NOMO-1 (cell line): ENCODE measurements around the gene COL5A1.

Experiments used
- DNase-seq, 2 experiments: peaks; one replicate each; lab custom pipeline; 2025; ENCODE audit not compliant: unreplicated experiment in 2 of 2; lab: John Stamatoyannopoulos, UW

Gene COL5A1

GRCh38 chr9:134864821-134865190, 223.2 kb downstream of the COL5A1 start:
- DNase-seq = no peak

GRCh38 chr9:134867917-134868750, 226.5 kb downstream of the COL5A1 start:
- no peak for DNase-seq

GRCh38 chr9:134868751-134869553, 227.3 kb downstream of the COL5A1 start:
- DNase-seq = no peak

- DNase-seq = no peak
Observed at GRCh38 chr9:134869554-134870300, 228.1 kb downstream of the COL5A1 start.

- no peak for DNase-seq
Observed at GRCh38 chr9:134870301-134870694, 228.7 kb downstream of the COL5A1 start.

GRCh38 chr9:134870746-134871662, 229.4 kb downstream of the COL5A1 start:
- DNase-seq = no peak

GRCh38 chr9:134871697-134872340, 230.2 kb downstream of the COL5A1 start:
- no peak for DNase-seq

- no peak for DNase-seq
Observed at GRCh38 chr9:134872482-134873231, 231.1 kb downstream of the COL5A1 start.

GRCh38 chr9:134875371-134875770, 233.8 kb downstream of the COL5A1 start:
- DNase-seq = peak; percentile 9 to 56

GRCh38 chr9:134877541-134877940, 235.9 kb downstream of the COL5A1 start:
- no peak for DNase-seq

GRCh38 chr9:134879664-134880483, 238.3 kb downstream of the COL5A1 start:
- no peak for DNase-seq

GRCh38 chr9:134880484-134881312, 239.1 kb downstream of the COL5A1 start, which contains the start of gene FCN2:
FCN2 (plus strand) TSS chr9:134880810; CDS start chr9:134880822, 12 bp downstream.
- DNase-seq = no peak

GRCh38 chr9:134881313-134881670, 239.7 kb downstream of the COL5A1 start:
- DNase-seq = no peak

GRCh38 chr9:134882204-134882785, 240.7 kb downstream of the COL5A1 start:
- DNase-seq = no peak

GRCh38 chr9:134883040-134883782, 241.6 kb downstream of the COL5A1 start:
- no peak for DNase-seq

- DNase-seq = no peak
Observed at GRCh38 chr9:134884492-134884891, 242.9 kb downstream of the COL5A1 start.
